Keratinocyte (primary cell): ENCODE results near the gene MBTPS1.

Source experiments
- CTCF ChIP-seq, 3 experiments: IDR thresholded peaks in 1 of 3; conservative IDR thresholded peaks in 1 of 3; optimal IDR thresholded peaks in 1 of 3; 2 replicates in 2 of 3; 3 replicates in 1 of 3; pipeline versions ENCODE3 to v1.5.1; 2011; ENCODE audit warnings: low read length in 3 of 3, mild to moderate bottlenecking in 3 of 3, moderate library complexity in 2 of 3, control low read depth in 1 of 3, inconsistent platforms in 1 of 3; ENCODE audit not compliant: insufficient read depth in 2 of 3; ENCODE audit errors: extremely low read depth in 1 of 3
- EZH2 ChIP-seq: IDR thresholded peaks from one replicate; pipeline ENCODE4 v1.6.1; 2012; ENCODE audit warnings: inconsistent platforms, mild to moderate bottlenecking, low read length, moderate library complexity

DNA sequence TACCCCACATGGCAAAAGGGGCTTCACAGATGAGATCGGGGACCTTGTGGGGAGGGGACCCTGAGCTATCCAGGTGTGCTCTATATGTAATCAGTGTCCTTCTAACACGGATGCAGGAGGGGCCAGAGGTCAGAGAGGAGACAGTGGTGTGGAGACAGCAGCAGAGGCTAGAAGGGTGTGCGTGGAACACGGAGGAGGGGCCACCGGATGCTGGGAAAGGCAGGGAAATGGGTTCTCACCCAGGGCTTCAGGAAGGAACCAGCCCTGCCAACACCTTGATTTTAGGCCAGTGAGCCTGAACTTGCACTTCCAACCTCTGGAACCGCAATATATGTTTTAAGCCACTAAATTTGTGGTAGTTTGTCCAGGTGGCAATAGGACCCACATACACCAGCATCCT is 69.5 kb downstream of the MBTPS1 start:
- TF ChIP-seq CTCF (optimal IDR thresholded peaks at IDR 0.05 in 1 of 3, IDR thresholded peaks at IDR 0.05 in 1 of 3, conservative IDR thresholded peaks at IDR 0.05 in 1 of 3; ENCODE audit: extremely low read depth in 1 of 3, insufficient read depth in 2 of 3, low read length in 3 of 3) (no peak), EZH2 (no peak)
